AG10803 (cell line): ENCODE data around the gene VAPA.
A peak's percentile ranks its signal among the peaks of the same experiment; 100 is the strongest.

ENCODE experiments used
- DNase-seq: peaks from one replicate; pipeline ENCODE4 v3.0.0; 2010; ENCODE audit warnings: low read depth
- H3K4me3 ChIP-seq: 2 replicates; pipeline ENCODE4 v1.5.1; 2011; ENCODE audit warnings: mild to moderate bottlenecking, low read length, control low read depth
- TF ChIP-seq, protein P1 (sequence below): conservative IDR thresholded peaks from 2 replicates; pipeline ENCODE4 v1.5.1; 2011; ENCODE audit warnings: mild to moderate bottlenecking, low read length, control low read depth, inconsistent platforms

The VAPA gene

DNA sequence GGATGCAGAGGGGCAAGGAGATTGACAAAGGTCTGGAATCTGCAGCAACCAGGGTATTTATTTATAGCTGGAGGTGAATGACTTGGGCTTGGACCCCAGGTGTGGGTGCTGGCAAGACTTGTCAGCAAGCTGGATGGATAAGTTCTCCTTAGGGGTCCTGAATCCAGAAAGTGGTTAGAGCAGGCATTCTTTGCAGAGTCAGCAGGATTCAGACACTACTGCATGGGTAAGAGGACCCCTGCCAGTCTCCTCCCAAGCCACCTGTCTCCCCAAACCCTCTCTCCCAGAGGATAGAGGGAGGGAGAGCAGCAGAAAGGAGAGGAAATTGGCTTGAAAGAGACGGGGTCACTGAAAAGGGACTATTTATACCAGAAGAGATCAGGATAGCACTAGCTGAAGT is 89.5 kb downstream of the VAPA start:
- no peak overlapping the region for H3K4me3 ChIP-seq
- no peak for DNase-seq
- TF ChIP-seq, protein P1, sequence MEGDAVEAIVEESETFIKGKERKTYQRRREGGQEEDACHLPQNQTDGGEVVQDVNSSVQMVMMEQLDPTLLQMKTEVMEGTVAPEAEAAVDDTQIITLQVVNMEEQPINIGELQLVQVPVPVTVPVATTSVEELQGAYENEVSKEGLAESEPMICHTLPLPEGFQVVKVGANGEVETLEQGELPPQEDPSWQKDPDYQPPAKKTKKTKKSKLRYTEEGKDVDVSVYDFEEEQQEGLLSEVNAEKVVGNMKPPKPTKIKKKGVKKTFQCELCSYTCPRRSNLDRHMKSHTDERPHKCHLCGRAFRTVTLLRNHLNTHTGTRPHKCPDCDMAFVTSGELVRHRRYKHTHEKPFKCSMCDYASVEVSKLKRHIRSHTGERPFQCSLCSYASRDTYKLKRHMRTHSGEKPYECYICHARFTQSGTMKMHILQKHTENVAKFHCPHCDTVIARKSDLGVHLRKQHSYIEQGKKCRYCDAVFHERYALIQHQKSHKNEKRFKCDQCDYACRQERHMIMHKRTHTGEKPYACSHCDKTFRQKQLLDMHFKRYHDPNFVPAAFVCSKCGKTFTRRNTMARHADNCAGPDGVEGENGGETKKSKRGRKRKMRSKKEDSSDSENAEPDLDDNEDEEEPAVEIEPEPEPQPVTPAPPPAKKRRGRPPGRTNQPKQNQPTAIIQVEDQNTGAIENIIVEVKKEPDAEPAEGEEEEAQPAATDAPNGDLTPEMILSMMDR = no peak

DNA sequence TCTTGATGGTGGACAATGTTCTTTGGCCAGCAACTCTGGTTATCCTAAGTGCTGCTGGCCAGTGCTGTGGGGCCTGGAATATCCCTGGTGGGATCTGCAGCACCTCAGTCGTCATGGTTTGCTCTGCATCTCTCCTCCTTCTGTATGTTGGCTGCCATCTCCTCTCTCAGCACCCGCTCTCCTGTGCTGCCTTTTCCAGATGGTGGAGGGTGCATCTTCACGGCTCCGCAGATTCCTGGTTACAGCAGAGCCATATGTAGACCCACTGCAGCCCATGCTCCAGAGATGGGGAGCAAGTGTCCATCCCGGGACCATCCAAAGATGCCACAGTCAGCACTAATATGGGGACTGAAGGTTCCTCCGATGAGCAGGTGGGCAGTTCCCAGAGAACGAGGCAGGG is 90.0 kb downstream of the VAPA start:
- TF ChIP-seq, protein P1 = no peak
- no peak for DNase-seq

DNA sequence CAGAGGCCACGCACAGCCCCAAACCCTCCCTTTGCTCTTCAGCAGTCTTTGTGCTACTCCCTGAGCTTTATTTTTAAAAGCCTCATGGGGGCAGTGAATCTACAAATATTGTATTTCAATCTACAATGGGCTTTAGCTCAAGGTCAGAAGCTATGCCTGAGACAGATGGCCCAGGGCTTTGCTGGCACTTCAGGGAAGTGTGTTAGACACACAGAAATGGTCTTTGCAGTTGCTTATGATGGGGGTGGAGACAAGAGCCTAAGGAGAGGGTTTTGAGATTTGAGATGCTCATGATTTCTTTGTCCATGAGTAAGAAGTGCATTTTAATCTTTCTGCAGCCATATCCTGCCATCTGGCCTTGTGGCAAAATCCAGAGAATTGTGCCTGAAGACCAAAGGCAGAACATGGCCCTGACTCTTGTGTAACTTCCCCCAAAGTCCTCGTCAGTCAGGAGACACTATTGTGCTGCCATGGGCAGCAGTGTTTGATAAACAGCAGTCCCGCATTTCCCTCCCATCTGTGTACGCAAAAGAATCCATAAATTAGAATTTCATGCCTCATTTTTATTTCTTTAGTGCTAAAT is 92.6 kb downstream of the VAPA start:
- TF ChIP-seq, protein P1 = peak; percentile 40
- peak; percentile 70 for DNase-seq
- H3K4me3 ChIP-seq = no peak overlapping the region

More for the DNA sequence above, 90.0 kb downstream of the VAPA start:
- H3K4me3 ChIP-seq = no peak overlapping the region

DNA sequence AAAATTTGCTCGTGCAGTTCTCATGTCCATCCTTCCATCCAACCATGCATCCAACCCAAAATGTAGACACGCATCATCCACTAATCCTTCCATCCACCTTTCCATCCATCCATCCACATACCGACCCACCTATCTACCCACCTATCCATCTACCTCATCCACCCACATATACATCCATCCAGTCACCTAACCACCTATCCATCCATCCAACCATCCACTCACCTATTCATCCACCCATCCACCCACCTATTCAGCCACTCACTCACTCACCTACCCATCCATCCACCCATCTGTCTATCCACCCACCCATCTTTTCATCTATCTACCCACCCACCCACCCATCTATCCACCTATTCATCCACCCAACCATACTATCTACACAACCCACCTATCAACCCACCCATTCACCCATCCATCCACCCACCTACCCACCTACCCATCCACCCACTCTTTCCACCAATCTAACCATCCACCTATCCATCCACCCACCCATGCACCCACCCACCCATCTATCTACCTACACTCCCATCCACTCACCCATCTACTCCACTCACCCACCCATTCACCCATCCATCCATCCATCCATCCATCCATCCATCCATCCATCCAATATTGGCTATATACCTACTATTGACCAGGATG is 94.3 kb downstream of the VAPA start:
- TF ChIP-seq, protein P1 = no peak
- DNase-seq = no peak
- no peak overlapping the region for H3K4me3 ChIP-seq
